GM13976 (cell line): ENCODE measurements around the gene PCYOX1L.

Experiments
- DNase-seq: peaks from one replicate; pipeline ENCODE4 v3.0.0; 2012; ENCODE audit warnings: low spot score
- in situ Hi-C: fragments of 300-500 bp; cut with MboI; formaldehyde crosslinking; loops from one replicate; pipeline ENCODE4 v1.12.0; 2022; ENCODE audit warnings: low sequenced_read_pairs, mixed read lengths, inconsistent platforms; ENCODE audit not compliant: unreplicated experiment
- TF ChIP-seq, protein P1 (sequence below): IDR thresholded peaks from 2 replicates; pipeline ENCODE4 v1.5.1; 2012; ENCODE audit warnings: borderline replicate concordance, mild to moderate bottlenecking; ENCODE audit not compliant: insufficient read depth; ENCODE audit errors: extremely low read depth, missing control alignments, control extremely low read depth

The PCYOX1L gene, protein sequence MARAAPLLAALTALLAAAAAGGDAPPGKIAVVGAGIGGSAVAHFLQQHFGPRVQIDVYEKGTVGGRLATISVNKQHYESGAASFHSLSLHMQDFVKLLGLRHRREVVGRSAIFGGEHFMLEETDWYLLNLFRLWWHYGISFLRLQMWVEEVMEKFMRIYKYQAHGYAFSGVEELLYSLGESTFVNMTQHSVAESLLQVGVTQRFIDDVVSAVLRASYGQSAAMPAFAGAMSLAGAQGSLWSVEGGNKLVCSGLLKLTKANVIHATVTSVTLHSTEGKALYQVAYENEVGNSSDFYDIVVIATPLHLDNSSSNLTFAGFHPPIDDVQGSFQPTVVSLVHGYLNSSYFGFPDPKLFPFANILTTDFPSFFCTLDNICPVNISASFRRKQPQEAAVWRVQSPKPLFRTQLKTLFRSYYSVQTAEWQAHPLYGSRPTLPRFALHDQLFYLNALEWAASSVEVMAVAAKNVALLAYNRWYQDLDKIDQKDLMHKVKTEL

DNA sequence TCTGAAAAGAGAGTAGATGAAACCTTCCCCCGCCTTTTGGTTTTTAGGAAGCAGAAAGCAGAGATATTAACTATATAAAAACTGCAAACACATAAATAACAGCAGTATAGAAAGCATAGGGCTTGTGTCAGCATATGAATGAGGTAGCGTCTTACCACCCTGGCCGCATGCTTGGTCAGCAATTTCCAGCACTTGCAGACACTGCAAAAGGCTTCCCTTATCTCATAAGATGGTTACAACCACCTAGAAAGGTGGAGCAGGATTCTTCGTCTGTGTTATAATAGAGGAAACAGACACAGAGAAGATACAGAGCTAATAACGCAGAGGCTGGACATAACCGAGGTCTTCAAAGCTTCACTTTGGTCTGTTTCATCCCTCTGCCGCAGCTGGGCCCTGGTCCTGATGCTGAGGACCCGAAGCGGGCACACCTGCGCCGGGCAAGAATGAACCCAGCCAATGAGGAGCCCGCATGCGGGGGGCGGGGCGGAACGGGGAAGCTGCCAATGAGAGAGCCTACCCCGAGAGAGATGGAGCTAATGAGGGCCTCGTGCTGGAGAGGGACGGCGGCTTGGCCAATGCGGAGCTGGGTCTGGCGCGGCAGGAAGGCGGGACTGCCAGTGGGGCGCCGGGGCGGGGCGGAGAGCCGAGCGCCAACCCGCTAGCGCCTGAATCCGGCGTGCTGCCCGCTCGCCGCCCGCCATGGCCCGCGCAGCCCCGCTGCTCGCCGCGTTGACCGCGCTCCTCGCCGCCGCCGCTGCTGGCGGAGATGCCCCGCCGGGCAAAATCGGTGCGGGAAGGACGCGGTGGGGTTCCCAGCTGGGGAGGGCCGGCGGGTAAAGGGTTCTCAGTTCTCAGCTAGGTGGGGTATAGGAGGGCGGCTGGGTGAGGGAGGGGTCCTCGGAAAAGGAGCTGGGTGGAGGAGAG, at the start of gene PCYOX1L:
TSS of gene PCYOX1L (plus strand) at position 677 of the 924 bp plus-strand sequence. CDS start at position 700, 23 bp downstream.
- TF ChIP-seq, protein P1, sequence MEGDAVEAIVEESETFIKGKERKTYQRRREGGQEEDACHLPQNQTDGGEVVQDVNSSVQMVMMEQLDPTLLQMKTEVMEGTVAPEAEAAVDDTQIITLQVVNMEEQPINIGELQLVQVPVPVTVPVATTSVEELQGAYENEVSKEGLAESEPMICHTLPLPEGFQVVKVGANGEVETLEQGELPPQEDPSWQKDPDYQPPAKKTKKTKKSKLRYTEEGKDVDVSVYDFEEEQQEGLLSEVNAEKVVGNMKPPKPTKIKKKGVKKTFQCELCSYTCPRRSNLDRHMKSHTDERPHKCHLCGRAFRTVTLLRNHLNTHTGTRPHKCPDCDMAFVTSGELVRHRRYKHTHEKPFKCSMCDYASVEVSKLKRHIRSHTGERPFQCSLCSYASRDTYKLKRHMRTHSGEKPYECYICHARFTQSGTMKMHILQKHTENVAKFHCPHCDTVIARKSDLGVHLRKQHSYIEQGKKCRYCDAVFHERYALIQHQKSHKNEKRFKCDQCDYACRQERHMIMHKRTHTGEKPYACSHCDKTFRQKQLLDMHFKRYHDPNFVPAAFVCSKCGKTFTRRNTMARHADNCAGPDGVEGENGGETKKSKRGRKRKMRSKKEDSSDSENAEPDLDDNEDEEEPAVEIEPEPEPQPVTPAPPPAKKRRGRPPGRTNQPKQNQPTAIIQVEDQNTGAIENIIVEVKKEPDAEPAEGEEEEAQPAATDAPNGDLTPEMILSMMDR: no peak
- DNase-seq: peak; percentile 98
- in situ Hi-C loops: no loop called here

- DNase-seq: no peak
- in situ Hi-C loops: no loop called here
- TF ChIP-seq, protein P1: no peak
These were observed 48.5 kb upstream of the PCYOX1L start for GRCh38 chr5:149309354-149309753.

DNA sequence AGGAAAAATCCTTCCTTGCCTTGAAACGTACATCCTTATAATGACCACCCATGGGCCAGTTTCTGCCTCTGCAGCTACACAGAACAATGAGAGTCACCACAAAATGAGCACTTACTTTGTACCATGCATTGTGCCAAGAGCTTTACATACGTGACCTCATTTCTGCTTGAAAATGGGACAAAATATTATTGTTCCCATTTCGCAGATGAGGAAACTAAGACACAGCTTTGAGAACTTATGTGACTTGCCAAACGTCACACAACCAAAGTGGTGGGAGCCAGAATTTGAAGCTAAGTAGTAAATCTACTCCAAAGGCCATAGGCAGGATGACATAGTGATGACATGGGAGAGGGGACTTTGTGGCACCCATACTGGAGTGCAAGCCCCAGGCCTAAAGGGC, 47.4 kb upstream of the PCYOX1L start:
- in situ Hi-C loops: no loop called here
- TF ChIP-seq, protein P1: no peak
- no peak for DNase-seq

- TF ChIP-seq, protein P1: no peak
- in situ Hi-C loops: no loop called here
- DNase-seq: no peak
These were observed 46.7 kb upstream of the PCYOX1L start for GRCh38 chr5:149310947-149311658.

GRCh38 chr5:149313151-149313841, 44.5 kb upstream of the PCYOX1L start:
- in situ Hi-C loops: no loop called here
- TF ChIP-seq, protein P1: no peak
- no peak for DNase-seq
